OCI-LY7 (cell line): ENCODE results near the gene B3GNT5. TPM values are rescaled to one million over a fixed set of nuclear protein-coding genes. Genes with fewer than 3 reads are reported as not detected.

Experiments used
- BruUV-seq: library from RNA; stranded (reverse); fragments of 400-500 nt; replicated peaks from 2 replicates; lab custom pipeline; 2021; lab: Mats Ljungman, UMichigan
- CTCF ChIA-PET: fragments of 300-600 bp; sonication (Branson Sonifier 250); formaldehyde crosslinking; loops from one replicate; lab custom pipeline; 2022; ENCODE audit warnings: antibody characterized with exemption; ENCODE audit not compliant: unreplicated experiment; lab: Charles Lee
- POLR2A ChIA-PET: fragments of 300-600 bp; sonication (Branson Sonifier 250); formaldehyde crosslinking; loops from one replicate; lab custom pipeline; 2022; ENCODE audit warnings: antibody characterized with exemption; lab: Charles Lee
- DNase-seq: peaks from one replicate; pipeline ENCODE4 v3.0.0-alpha.2; 2015; ENCODE audit warnings: low spot score
- H2AFZ ChIP-seq: fragments of 200-600 bp; sonication (generic), shearing (Covaris generic); 2 replicates; pipeline ENCODE4 v1.6.1; 2014; ENCODE audit warnings: mild to moderate bottlenecking, antibody characterized with exemption, low read length, moderate library complexity
- H3K27ac ChIP-seq: fragments of 200-600 bp; sonication (generic); 2 replicates; pipeline ENCODE4 v1.5.1; 2014; ENCODE audit warnings: mixed run types, low read depth, mild to moderate bottlenecking, moderate library complexity, low read length, inconsistent platforms; ENCODE audit not compliant: poor library complexity, severe bottlenecking
- H3K36me3 ChIP-seq: fragments of 200-600 bp; sonication (generic); 2 replicates; pipeline ENCODE4 v1.6.1; 2014; ENCODE audit warnings: mild to moderate bottlenecking, antibody characterized with exemption, low read length, moderate library complexity, mixed read lengths; ENCODE audit not compliant: insufficient read depth
- H3K4me1 ChIP-seq: fragments of 200-600 bp; sonication (generic); 2 replicates; pipeline ENCODE4 v1.5.1; 2014; ENCODE audit warnings: mild to moderate bottlenecking, low read length; ENCODE audit not compliant: insufficient read depth, poor library complexity, severe bottlenecking
- H3K4me2 ChIP-seq: fragments of 200-600 bp; sonication (generic); 2 replicates; pipeline ENCODE4 v1.6.1; 2014; ENCODE audit warnings: mild to moderate bottlenecking, low read length
- H3K4me3 ChIP-seq: fragments of 200-600 bp; sonication (generic); 2 replicates; pipeline ENCODE4 v1.5.1; 2014; ENCODE audit warnings: mild to moderate bottlenecking, low read depth, low read length; ENCODE audit not compliant: poor library complexity, severe bottlenecking
- H3K79me2 ChIP-seq: fragments of 200-600 bp; sonication (generic); 2 replicates; pipeline ENCODE4 v1.6.1; 2016; ENCODE audit warnings: low read depth, mild to moderate bottlenecking, low read length, moderate library complexity, mixed read lengths; ENCODE audit not compliant: insufficient read depth
- H3K9me2 ChIP-seq: fragments of 200-600 bp; sonication (generic); 2 replicates; pipeline ENCODE4 v1.6.1; 2016; ENCODE audit warnings: mild to moderate bottlenecking, low read length, mixed read lengths; ENCODE audit not compliant: insufficient read depth
- H3K9me3 ChIP-seq: fragments of 200-600 bp; sonication (generic); 2 replicates; pipeline ENCODE4 v1.6.1; 2014; ENCODE audit warnings: mild to moderate bottlenecking, mixed run types, low read length, mixed read lengths
- H4K20me1 ChIP-seq: fragments of 200-600 bp; sonication (generic); 2 replicates; pipeline ENCODE4 v1.6.1; 2014; ENCODE audit warnings: mild to moderate bottlenecking, antibody characterized with exemption, low read length, moderate library complexity, mixed read lengths; ENCODE audit not compliant: insufficient read depth
- CTCF ChIP-seq: fragments of 200-600 bp; sonication (generic); conservative IDR thresholded peaks from 2 replicates; pipeline ENCODE4 v1.5.1; 2014; ENCODE audit warnings: mild to moderate bottlenecking, antibody characterized with exemption, low read length, moderate library complexity, mixed read lengths
- EZH2phosphoT487 ChIP-seq: fragments of 200-600 bp; sonication (generic); IDR thresholded peaks from 2 replicates; pipeline ENCODE4 v1.6.1; 2018; ENCODE audit warnings: low read depth, borderline replicate concordance, mild to moderate bottlenecking, mixed run types, antibody characterized with exemption, low read length, moderate library complexity, mixed read lengths
- intact Hi-C: fragments of 100-400 bp; cut with micrococcal nuclease; formaldehyde crosslinking; loops from one replicate; pipeline ENCODE4 v1.10.0; 2022; ENCODE audit not compliant: unreplicated experiment
- total RNA-seq, 2 experiments: library from RNA; depleted of rRNA in 1 of 2; stranded (reverse); fragments of >200 nt in 1 of 2; shearing (Covaris generic) in 1 of 2; gene quantifications; 2 replicates each; pipeline ENCODE4 v1.2.3, GENCODE V29; 2014 to 2022

The B3GNT5 gene
- total RNA-seq, 2 experiments from 2014 or later: 0.11 TPM; not detected in 1

GRCh38 chr3:183315739-183316138 lies 62.7 kb downstream of the B3GNT5 start:
- DNase-seq: no peak
- no peaks in the 10 kb centered on the region for H3K79me2 ChIP-seq
- no peak overlapping the region for H2AFZ ChIP-seq
- BruUV-seq: no TSS peak
- no peaks in the 10 kb centered on the region for H4K20me1 ChIP-seq
- no peaks in the 10 kb centered on the region for H3K9me2 ChIP-seq
- H3K4me3 ChIP-seq: no peak overlapping the region
- no peaks in the 10 kb centered on the region for H3K36me3 ChIP-seq
- no peak overlapping the region for H3K27ac ChIP-seq
- H3K4me2 ChIP-seq: no peak overlapping the region
- POLR2A ChIA-PET: interaction anchor here (0.6 kb wide), 1 partner anchor 76 kb away, joined by 4 read pairs; no protein-coding TSS in a partner anchor
- no peaks in the 10 kb centered on the region for H3K4me1 ChIP-seq
- H3K9me3 ChIP-seq: no peaks in the 10 kb centered on the region
- CTCF ChIA-PET: no interaction called here
- no peak for TF ChIP-seq CTCF
- no peak for TF ChIP-seq EZH2phosphoT487
- intact Hi-C loops: no loop called here

GRCh38 chr3:183317271-183317670 lies 64.2 kb downstream of the B3GNT5 start:
- H3K9me2 ChIP-seq: no peaks in the 10 kb centered on the region
- no peak overlapping the region for H3K4me2 ChIP-seq
- H3K4me3 ChIP-seq: no peak overlapping the region
- intact Hi-C loops: no loop called here
- no peak overlapping the region for H2AFZ ChIP-seq
- ChIA-PET POLR2A (no interaction called here), CTCF (interaction anchor here (0.6 kb wide), 1 partner anchor 381 kb away, joined by 3 read pairs; no protein-coding TSS in a partner anchor)
- no TSS peak for BruUV-seq
- no peaks in the 10 kb centered on the region for H3K4me1 ChIP-seq
- H3K79me2 ChIP-seq: no peaks in the 10 kb centered on the region
- no peaks in the 10 kb centered on the region for H3K9me3 ChIP-seq
- DNase-seq: no peak
- no peak overlapping the region for H3K27ac ChIP-seq
- no peaks in the 10 kb centered on the region for H4K20me1 ChIP-seq
- no peaks in the 10 kb centered on the region for H3K36me3 ChIP-seq
- TF ChIP-seq CTCF: no peak
- TF ChIP-seq EZH2phosphoT487: no peak

GRCh38 chr3:183317886-183318865 lies 65.1 kb downstream of the B3GNT5 start:
- CTCF ChIA-PET: no interaction called here
- H3K4me1 ChIP-seq: no peaks in the 10 kb centered on the region
- POLR2A ChIA-PET: no interaction called here

More at GRCh38 chr3:183317886-183318865, 65.1 kb downstream of the B3GNT5 start:
- no peak for DNase-seq
- Histone ChIP-seq H3K79me2 (no peaks in the 10 kb centered on the region), H3K4me2 (no peak overlapping the region), H3K9me3 (no peaks in the 10 kb centered on the region), H3K27ac (no peak overlapping the region), H2AFZ (no peak overlapping the region), H3K9me2 (no peaks in the 10 kb centered on the region), H4K20me1 (no peaks in the 10 kb centered on the region), H3K36me3 (no peaks in the 10 kb centered on the region), H3K4me3 (no peak overlapping the region)
- intact Hi-C loops: no loop called here
- no TSS peak for BruUV-seq
- no peak for TF ChIP-seq CTCF
- no peak for TF ChIP-seq EZH2phosphoT487
